Neural progenitor cell (in vitro differentiated cells): Measurements from ENCODE around the gene CRTC3.

Source experiments
- CTCF ChIP-seq: fragments of 200-600 bp; sonication (generic); IDR thresholded peaks from 2 replicates; pipeline ENCODE4 v1.5.1; 2017; ENCODE audit warnings: antibody characterized with exemption, mild to moderate bottlenecking
- EZH2 ChIP-seq: fragments of 200-600 bp; sonication (generic); IDR thresholded peaks from 2 replicates; pipeline ENCODE4 v1.6.1; 2017; ENCODE audit warnings: antibody characterized with exemption, mild to moderate bottlenecking, moderate library complexity
- EZH2phosphoT487 ChIP-seq: fragments of 200-600 bp; sonication (generic); IDR thresholded peaks from 2 replicates; pipeline ENCODE4 v1.6.1; 2017; ENCODE audit warnings: antibody characterized with exemption

- TF ChIP-seq CTCF = no peak
- TF ChIP-seq EZH2 = no peak
- no peak for TF ChIP-seq EZH2phosphoT487
These were observed 46.8 kb upstream of the CRTC3 start for GRCh38 chr15:90483012-90483307.
